ENCODE measurements around the gene SAXO1.

DNA sequence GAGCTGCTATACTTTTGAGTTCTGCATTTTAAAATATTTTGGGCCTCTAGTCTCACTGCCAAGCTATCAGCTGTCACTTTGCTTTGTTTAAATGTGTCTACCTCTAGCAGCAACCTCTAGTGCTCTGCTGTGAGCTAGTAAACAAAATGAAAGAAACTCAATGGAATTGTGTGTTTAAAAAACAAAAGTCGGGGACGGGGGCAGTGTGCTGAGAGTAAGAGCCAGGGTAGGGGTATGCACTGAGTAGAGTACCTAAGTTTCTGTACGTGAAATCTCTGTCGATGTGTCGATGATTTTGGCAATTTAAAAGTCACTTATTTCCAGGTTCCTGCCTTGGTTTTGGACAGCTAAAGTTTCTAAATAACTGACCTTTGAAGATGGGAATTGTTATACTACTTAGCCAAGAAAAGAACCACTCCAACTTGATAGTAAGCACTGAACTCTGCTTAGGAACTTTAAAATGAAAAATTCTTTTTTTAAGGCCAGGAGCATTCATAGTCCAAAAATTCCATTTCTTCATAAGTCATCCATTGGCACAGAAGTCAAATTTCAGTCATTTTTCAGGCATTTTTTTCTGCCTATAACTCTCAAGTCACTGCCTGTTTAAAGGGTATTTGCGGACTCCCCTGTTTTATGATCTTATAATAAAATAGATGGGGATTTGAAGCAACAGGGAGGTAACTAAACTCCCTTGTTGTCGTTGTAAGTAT, 111.5 kb downstream of the SAXO1 start:
- no peak for TF ChIP-seq CTCF (IDR thresholded peaks at IDR 0.05)
- TF ChIP-seq POLR2A (IDR thresholded peaks at IDR 0.05): no peak

Data from adrenal gland (tissue), 5 donors.